ENCODE data around the gene ZMYM4.

Gene ZMYM4

GRCh38 chr1:35433714-35434113, 165.2 kb downstream of the ZMYM4 start:
- TF ChIP-seq ZFX (IDR thresholded peaks at IDR 0.05; ENCODE audit: borderline replicate concordance) (no peak), CTCF (IDR thresholded peaks at IDR 0.05) (no peak)
- H3K27ac ChIP-seq, result no peak overlapping the region

- no peak for TF ChIP-seq CTCF (IDR thresholded peaks at IDR 0.05)
- TF ChIP-seq ZFX (IDR thresholded peaks at IDR 0.05; ENCODE audit: borderline replicate concordance), result no peak
- no peak overlapping the region for H3K27ac ChIP-seq
Measured at GRCh38 chr1:35434703-35435102, 166.2 kb downstream of the ZMYM4 start.

- no peak overlapping the region for H3K27ac ChIP-seq
- no peak for TF ChIP-seq ZFX (IDR thresholded peaks at IDR 0.05; ENCODE audit: borderline replicate concordance)
Measured at GRCh38 chr1:35436078-35436477, 167.6 kb downstream of the ZMYM4 start.

GRCh38 chr1:35437200-35437599, 168.7 kb downstream of the ZMYM4 start:
- H3K27ac ChIP-seq, result no peak overlapping the region
- TF ChIP-seq ZFX (IDR thresholded peaks at IDR 0.05; ENCODE audit: borderline replicate concordance), result no peak
- no peak for TF ChIP-seq CTCF (IDR thresholded peaks at IDR 0.05)

DNA sequence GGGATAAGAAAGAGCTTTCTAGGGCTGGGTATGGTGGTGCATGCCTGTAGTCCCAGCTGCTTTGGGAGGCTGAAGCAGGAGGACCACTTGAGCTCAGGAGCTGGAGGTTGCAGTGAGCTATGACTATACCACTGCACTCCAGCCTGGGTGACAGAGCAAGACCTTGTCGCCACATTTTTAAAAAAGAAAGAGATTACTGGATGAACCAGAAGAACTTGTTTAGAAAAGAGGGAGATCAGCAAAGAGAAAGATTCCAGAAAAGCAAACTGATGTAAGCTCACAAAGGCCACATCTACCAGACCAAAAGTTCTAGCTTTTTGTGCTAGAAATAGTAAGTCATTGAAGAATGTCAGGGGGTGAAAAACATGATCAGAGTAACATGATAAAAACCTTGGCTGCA, 171.1 kb downstream of the ZMYM4 start:
- H3K27ac ChIP-seq, result no peak overlapping the region
- TF ChIP-seq ZFX (IDR thresholded peaks at IDR 0.05; ENCODE audit: borderline replicate concordance), result no peak

DNA sequence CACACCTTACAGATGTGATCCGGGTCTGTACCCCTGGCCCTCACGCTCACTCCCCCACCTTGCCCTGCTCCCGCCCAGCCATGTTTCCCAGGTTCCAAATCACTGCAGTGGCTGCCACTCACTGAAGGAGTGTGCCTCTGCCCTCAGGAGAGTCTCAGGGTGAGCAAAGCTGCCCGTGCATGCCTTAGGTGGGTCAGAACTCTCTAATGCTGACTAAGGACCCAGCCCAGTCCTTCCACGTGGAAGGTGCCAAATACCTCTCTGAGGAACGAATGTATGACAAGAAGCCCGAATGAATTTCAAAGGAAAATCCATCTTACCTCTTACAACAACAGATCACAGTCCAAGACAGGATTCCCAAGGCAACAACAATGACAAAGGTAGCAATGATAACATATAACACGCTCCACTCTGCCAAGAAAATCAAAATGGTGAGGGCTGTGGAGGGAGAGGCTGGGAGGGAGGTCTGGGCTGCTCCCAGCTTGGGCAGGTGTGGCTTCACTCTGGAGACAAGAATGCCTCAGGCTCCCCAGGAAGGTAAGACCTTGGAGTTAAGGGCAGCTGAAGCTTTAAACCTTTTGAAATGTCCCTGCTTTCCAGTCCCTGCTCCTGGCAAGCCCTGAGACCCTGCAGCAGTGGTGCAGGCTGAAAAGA, 173.5 kb downstream of the ZMYM4 start:
- TF ChIP-seq CTCF (IDR thresholded peaks at IDR 0.05) (no peak), ZFX (IDR thresholded peaks at IDR 0.05; ENCODE audit: borderline replicate concordance) (no peak)

DNA sequence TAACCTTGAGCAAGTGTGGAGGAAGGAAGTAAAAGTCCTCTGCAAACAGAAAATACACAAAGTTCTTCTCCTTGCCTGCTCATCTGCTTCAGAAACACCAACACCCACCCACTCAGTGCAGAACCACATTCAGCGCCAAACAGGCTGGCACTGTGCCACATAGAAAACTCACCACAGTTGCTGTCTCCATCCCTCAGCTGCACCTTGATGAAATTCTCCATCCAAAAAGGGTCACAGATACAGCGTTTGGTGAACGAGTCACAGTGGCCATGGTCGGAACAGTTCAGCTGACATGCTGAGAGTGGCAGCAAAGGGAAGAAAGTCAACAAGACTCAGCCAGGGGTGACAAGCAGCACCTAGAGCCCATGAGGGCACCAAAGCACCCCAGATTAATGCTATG, 174.2 kb downstream of the ZMYM4 start:
- TF ChIP-seq CTCF (IDR thresholded peaks at IDR 0.05), result no peak
- TF ChIP-seq ZFX (IDR thresholded peaks at IDR 0.05; ENCODE audit: borderline replicate concordance), result no peak
- H3K27ac ChIP-seq, result no peak overlapping the region

More for the DNA sequence above, 173.5 kb downstream of the ZMYM4 start:
- no peak overlapping the region for H3K27ac ChIP-seq

DNA sequence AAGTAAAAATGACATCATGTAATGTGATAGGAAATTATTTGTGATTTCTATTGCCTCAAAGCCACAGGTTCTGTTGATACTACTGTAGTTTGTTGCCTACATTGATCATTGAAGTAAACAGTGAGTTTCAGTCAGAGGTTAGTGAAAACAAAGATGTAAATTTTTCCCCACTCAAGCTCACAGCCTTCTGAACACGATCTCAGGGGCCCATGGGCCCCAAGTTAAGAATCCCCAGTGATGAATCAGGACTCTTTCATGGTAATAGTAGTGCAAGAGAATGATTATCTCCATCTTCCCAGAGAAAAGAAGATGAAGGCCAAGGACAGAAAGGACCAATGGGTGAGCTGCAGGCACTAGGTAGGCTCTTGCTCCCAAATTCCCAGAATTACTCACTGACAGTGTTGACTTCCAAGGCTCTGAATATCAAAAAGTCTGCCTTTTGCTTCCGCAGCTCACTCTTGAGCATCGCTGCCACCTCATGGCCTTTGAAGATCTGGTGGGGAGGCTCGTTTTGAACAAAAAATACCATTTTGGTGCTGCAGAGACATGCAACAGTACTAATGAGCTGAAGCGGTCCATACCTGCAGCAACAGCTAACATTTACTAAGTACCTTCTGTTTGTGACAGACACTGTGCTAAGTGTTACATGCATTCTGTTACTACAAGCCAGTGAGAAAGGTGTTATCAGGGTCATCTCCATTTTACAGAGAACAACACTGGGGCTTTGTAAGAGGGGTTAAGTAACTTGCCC, 175.4 kb downstream of the ZMYM4 start:
- no peak for TF ChIP-seq ZFX (IDR thresholded peaks at IDR 0.05; ENCODE audit: borderline replicate concordance)
- no peak for TF ChIP-seq CTCF (IDR thresholded peaks at IDR 0.05)
- no peak overlapping the region for H3K27ac ChIP-seq
